CD4-positive, alpha-beta T cell treated with Interleukin-21 for 1 hour (primary cell): ENCODE measurements around the gene PLD4.
"Not testable (repeated sequence)": the region's sequence is repeated elsewhere in the genome, so short reads cannot be mapped to it uniquely, and the experiment has no call there.

Experiments
- DNase-seq: peaks from one replicate; pipeline ENCODE4 v3.0.0-alpha.2; 2020

PLD4 gene

DNA sequence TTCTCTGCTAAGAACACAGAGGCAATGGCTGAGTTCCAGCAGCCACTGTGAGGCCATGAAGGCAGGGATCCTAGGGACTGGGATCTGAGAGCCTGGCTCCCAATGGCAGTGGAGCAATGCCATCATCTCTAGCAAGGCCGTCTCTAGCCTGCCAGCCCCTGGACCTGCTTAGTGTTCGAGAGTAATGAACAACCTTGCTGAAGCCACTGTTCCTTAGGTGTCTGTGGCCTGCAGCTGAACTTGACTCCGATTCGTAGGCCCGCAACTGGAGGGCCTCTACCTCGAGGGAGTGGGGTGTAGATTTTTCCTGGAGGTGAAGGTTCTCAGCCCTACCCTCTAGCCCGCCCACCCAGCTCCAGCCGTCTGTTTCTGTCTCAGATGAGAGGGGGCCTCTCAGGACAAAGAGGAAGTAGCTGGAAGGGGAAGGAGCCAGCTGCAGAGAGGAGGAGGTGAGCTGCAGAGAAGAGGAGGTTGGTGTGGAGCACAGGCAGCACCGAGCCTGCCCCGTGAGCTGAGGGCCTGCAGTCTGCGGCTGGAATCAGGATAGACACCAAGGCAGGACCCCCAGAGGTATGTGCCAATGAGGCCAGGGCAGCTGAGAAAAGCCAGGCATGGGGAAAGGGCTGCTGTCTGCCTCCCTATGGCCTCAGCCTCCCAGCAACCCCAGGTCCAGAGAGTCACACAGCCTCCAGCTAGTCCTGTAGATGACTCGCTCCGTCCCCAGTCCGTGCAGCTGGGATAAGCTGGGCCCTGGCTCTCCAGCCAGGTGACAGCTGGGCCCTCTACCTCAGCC, at the start of gene PLD4:
Gene PLD4 (plus strand): TSS at position 459 of the 793 bp plus-strand sequence. CDS start 2,262 bp downstream, outside the sequence.
- DNase-seq, result no peak

DNA sequence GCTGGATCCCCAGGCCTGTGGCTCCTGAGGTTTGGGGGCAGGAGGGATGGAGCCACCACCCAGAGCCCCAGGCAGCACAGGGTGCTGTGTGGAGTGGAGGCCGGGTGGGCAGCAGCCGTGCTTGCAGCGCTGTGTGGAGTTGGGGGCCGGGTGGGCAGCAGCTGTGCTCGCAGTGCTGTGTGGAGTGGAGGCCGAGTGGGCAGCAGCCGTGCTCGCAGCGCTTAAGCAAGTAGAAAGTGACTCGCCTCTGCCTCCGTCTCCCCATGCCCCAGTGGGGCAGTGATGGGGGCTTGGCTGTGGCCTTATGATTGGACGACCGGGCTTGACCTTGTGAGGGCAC, 49.3 kb upstream of the PLD4 start:
- no peak for DNase-seq

GRCh38 chr14:104875811-104876210, 48.9 kb upstream of the PLD4 start:
- DNase-seq, result no peak

DNA sequence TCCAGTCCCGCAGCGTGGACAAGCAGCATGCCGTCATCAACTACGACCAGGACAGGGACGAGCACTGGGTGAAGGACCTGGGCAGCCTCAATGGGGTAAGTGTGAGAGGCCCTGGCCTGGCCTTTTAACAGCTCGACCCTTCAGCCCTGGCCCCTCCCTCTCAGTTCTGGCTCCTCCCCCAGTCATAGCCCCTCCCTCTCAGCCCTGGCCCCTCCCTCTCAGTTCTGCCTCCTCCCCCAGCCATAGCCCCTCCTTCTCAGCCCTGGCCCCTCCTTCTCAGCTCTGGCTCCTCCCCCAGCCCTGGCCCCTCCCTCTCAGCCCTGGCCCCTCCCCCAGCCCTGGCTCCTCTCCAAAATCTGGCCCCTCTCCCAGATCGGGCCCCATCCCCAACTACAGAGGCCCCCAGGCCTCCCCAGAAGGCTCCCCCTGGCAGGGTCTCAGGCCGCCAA, 48.4 kb upstream of the PLD4 start:
- DNase-seq, result peak; percentile 32

DNA sequence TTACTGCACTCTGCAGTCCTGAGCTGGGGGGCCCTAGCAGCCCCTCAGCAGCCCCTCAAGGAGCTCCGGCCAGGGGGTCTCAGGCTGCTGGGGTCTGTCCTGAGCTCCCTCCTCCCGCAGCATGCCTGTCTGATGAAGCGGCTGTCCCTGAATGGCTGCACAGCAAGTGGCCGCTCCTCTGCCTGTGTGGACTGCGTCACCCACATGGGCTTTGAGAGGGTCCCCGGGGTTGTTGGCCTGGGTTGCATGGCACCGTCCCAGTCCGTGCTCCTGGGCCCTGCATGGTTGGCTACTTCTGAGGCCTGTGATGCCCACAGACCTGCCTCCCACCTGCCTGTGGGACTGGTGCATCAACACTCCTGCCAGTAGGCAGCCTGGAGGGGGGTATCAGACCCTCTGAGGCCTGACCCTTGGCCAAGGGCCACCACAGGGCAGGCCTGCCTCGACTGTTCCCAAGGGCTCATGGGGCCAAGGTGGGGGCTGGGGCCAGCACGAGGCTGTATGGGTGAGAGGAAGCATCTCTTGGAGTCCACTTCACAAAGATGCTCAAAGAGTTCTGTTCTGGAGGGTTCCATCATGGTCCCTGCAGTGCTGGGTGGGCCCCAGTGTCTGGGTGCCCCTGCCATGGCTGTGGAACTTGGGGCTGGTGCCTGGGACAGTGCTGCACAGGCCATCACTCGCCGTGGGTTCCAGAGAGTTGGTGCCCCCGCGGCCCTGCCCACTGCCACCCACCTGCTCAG, 47.4 kb upstream of the PLD4 start:
- no peak for DNase-seq

GRCh38 chr14:104877806-104878550, 46.7 kb upstream of the PLD4 start:
- DNase-seq, result no peak

DNA sequence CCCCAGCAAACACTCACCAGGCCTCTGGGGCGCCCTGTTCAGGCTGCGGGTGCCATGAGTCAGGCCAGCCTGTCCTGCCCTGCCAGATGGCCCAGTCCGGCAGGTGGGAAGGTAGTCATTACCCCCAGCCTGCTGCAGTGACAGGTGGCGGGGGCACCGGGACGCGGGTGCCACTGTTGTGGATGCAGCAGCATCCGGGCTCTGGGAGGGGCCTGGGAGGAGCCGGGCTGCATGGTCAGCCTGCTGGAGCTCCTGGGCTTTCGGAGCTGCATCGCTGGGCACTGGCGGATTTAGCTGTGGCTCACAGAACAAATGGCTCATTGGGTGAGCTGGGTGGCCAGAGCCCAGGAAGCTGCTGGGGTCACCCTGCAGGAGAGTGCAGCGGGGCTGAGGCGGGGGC, 46.1 kb upstream of the PLD4 start:
- DNase-seq, result no peak

DNA sequence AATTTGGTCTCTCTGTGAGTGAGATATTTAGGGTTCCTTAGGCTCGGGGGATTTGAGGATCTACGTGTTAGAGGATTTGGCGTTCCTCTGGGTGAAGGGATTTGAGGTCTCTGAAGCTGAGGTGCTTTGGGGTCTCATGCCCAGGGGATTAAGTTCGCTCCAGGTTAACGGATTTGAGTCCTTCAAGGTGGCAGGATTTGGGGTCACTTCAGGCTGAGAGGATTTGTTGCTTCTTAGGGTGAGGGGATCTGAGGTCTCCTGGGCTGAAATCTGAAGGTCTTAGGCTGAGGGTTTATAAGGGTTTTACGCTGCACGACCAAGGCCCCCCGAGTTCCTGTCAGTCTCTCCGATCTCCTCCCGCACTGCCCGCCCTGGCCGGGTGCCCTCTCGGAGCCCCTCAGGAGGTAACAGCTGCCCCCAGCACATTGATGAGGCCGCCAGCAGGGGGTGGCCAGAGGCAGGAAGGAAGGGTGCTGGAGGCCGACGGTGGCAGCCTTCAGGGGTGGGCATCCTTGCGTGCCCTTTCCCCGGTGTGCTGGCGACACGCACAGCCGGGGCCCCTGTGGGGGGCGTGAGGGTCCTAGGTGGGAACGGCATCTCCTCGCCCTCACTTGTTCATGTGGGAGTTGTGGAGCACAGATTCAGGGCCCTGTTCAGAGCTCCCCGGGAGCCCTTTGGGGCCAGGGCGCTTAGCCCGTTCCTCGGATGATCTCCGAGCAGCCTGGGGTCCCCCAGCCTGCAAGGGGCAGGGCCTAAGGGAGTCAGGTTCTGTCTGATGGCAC, 45.3 kb upstream of the PLD4 start:
- no peak for DNase-seq

DNA sequence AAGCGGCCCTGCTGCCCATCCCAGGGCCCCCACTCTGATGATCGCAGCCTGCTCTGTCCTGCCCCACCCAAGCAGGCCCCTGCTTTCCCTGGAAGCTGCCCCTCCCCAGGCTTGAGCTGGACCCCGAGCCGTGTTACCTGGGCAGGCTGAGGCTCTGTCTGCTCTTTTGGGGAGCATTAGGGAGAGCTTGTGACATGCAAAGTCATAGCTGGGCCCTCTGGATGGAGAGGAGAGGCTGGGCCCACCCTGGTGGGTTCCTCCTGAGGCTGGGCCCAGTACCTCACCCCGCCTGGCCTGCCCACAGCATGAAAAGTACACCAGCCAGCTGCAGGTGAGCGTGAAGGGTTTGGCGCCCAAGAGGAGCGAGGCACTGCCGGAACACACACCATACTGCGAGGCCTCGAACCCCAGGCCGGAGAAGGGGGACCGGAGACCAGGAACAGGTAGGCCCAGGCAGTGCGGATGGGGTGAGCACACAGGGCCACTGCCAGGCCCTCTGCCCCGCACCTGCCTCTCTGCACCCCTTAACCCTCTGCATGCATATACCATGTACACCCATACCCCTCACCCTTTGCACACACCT, 44.6 kb upstream of the PLD4 start:
- DNase-seq, result no peak

GRCh38 chr14:104880584-104881210, 44.0 kb upstream of the PLD4 start:
- DNase-seq, result no peak

DNA sequence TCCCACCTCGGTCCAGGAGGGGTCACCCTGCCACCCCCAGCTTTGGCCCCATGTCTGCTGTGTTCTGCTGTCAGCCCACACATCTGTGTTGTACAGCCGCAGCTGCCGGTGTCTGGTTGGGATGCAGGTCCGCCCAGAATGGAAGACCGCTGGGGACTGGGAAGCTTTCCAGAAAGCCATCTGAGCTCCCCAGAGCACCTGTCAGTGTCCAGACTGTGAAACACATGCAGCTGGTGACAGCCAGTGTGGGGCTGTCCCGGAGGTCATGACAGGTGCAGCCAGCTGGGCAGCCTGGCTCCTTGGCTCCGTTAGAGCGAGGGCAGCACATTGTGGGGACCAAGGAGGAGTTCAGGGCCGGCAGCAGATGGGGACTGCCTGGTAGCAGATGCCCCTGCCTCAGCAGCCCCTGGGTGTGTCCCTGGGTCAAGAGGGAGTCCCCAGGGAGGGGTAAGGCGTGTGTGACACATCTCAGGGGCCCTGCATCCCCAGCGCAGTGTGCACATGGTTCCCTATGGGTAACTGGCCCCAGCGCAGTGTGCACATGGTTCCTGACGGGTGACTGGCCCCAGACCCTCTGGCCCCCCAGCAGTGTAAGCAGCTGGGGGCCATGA, 43.2 kb upstream of the PLD4 start:
- no peak for DNase-seq

GRCh38 chr14:104882325-104882973, 42.2 kb upstream of the PLD4 start:
- no peak for DNase-seq

DNA sequence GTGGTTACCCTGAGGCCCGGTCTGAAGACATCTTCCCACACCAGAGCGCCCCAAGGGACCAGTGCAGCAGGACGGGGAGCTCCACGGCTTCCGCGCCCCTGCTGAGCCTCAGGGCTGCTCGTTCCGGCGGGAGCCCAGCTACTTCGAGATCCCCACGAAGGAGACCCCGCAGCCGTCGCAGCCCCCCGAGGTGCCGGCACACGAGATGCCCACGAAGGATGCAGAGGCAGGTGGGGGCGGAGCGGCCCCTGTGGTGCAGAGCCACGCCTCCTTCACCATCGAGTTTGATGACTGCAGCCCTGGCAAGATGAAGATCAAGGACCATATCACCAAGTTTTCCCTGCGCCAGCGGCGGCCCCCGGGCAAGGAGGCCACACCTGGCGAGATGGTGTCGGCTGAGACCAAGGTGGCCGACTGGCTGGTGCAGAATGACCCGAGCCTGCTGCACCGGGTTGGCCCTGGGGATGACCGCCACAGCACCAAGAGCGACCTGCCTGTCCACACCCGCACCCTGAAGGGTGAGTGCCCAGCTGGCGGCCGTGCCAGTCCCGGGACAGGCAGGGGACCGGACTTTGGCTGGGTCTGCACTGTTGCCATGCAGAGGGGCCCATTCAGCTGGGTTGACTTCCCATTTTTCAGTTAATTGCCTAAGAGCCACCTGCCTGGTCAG, 41.6 kb upstream of the PLD4 start:
- DNase-seq, result no peak

- DNase-seq, result no peak
Measured at GRCh38 chr14:104883681-104884361, 40.9 kb upstream of the PLD4 start.

DNA sequence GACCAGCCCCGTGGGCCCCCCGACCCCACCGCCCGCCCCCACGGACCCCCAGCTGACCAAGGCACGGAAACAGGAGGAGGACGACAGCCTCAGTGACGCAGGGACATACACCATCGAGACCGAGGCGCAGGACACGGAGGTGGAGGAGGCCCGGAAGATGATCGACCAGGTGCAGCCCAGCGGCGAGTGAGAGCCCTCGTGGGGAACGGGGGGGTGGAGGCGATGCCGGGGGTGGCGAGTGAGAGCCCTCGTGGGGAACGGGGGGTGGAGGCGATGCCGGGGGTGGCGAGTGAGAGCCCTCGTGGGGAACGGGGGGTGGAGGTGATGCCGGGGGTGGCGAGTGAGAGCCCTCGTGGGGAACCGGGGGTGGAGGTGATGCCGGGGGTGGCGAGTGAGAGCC, 40.3 kb upstream of the PLD4 start:
- not testable (repeated sequence) for DNase-seq

DNA sequence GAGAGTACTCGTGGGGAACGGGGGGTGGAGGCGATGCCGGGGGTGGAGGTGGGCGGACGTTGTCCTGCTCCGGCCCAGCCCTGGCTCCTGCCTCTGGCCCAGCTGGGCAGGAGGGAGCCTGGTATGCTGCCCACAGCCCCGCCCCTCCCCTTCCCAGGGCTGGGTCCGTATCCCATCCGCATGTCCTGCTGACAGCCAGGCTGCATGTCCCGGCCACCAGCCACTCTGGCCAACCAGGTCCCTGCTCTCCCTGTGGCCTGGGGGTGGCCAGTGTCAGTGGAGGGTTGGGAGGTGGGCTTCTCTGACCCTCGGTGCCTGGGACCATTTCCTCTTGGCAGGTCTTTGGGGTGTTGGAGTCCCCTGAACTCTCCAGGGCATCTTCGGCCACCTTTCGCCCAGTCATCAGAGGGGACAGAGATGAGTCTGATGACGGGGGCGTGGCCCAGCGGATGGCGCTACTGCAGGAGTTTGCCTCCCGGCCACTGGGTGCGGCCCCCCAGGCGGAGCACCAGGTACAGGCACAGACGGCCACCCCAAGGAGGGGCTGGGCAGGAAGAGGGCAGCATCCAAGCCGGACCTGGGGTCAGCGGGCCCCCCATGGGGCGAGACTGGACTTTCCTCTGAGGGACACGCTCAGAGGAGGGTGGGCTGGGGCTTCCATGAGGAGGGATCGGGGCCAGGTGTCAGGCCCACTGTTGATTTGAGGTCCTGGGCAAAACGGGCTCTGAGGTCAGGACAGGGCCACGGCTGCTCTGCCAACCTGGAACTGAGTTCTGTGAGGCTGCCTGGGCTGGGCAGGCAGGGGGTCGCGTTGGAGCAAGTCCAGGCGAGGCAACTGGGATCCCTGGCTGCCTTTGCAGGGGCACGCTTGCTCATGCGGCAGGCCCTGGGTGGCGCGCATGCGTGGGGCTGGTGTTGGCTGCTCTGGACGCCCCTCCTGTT, 39.4 kb upstream of the PLD4 start:
- DNase-seq, result no peak

DNA sequence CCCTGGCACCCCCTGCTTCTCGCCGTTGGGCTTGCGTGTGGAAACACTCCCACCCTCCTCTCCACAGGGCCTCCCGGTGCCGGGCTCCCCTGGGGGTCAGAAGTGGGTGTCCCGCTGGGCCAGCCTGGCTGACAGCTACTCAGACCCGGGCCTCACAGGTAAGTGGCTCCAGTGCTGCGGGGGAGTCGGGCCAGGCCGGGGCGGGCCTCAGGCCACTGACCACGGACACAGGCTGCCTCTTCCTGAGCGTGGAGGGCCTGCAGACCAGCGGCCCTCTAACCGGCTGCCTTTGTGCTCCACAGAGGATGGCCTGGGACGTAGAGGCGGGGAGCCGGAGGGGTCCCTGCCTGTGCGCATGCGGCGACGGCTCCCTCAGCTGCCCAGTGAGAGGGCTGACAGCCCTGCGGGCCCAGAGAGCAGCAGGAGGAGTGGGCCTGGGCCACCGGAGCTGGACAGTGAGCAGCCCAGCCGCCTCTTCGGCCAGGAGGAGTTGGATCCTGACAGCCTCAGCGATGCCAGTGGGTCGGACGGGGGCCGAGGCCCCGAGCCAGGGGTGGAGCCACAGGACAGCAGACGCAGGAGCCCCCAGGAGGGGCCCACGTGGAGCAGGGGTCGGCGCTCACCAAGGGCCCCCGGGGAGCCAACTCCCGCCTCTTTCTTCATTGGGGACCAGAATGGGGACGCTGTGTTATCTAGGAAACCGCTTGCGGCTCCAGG, 38.5 kb upstream of the PLD4 start:
- no peak for DNase-seq
